GM12878 (cell line): Measurements from ENCODE around the gene INPP5D. TPM values are rescaled to one million over a fixed set of nuclear protein-coding genes. Genes with fewer than 3 reads are reported as not detected.
"Not testable (repeated sequence)": the region's sequence is repeated elsewhere in the genome, so short reads cannot be mapped to it uniquely, and the experiment has no call there.

Source experiments
- ATAC-seq: fragments of 200-7000 bp; cut with Tn5 transposase; 3 replicates; pipeline ENCODE4 v1.9.1; 2020; ENCODE audit warnings: mild to moderate bottlenecking, moderate library complexity
- BruUV-seq: library from RNA; stranded (reverse); fragments of 400-500 nt; replicated peaks from 2 replicates; lab custom pipeline; 2021; lab: Mats Ljungman, UMichigan
- CTCF ChIA-PET: fragments of 300-600 bp; sonication (Branson Sonifier 250); formaldehyde crosslinking; extraction: SDS; loops from one replicate; lab custom pipeline; 2021; ENCODE audit warnings: inconsistent platforms; lab: Yijun Ruan, JAX
- POLR2A ChIA-PET: fragments of 350-600 bp; formaldehyde crosslinking; extraction: SDS; loops from one replicate; lab custom pipeline; 2021; ENCODE audit warnings: inconsistent platforms; lab: Charles Lee
- RAD21 ChIA-PET: fragments of 300-600 bp; sonication (Branson Sonifier 250); formaldehyde crosslinking; loops from one replicate; lab custom pipeline; 2023; ENCODE audit warnings: antibody characterized with exemption; ENCODE audit not compliant: unreplicated experiment; lab: Charles Lee
- SMC1A ChIA-PET: fragments of 300-600 bp; sonication (Branson Sonifier 250); formaldehyde crosslinking; loops from one replicate; lab custom pipeline; 2023; ENCODE audit not compliant: unreplicated experiment, uncharacterized antibody; lab: Charles Lee
- DNase-seq: peaks from one replicate; pipeline ENCODE4 v3.0.0-alpha.2; 2011; ENCODE audit warnings: low read depth, low spot score
- FAIRE-seq: peaks from 3 replicates; lab custom pipeline; 2011; peaks lifted over from hg19 to GRCh38; lab: Jason Lieb, UNC
- H2AFZ ChIP-seq: 2 replicates; pipeline ENCODE4 v1.6.0; 2011; ENCODE audit warnings: low read depth, low read length, control low read depth; ENCODE audit not compliant: control insufficient read depth
- H3K27ac ChIP-seq: 2 replicates; pipeline ENCODE4 v1.5.1; 2011; ENCODE audit warnings: control low read depth; ENCODE audit not compliant: control insufficient read depth, insufficient read depth
- H3K27me3 ChIP-seq, 2 experiments: replicated peaks in 1 of 2; 2 replicates each; pipeline versions ENCODE4 v1.6.0 to v1.6.1; 2011; ENCODE audit warnings: low read length in 1 of 2; ENCODE audit not compliant: control insufficient read depth in 2 of 2, insufficient read depth in 2 of 2
- H3K36me3 ChIP-seq, 2 experiments: 2 replicates each; pipeline ENCODE4 v1.5.1; 2011; ENCODE audit warnings: low read length in 1 of 2; ENCODE audit not compliant: control insufficient read depth in 2 of 2, insufficient read depth in 2 of 2
- H3K4me1 ChIP-seq: 2 replicates; pipeline ENCODE4 v1.6.1; 2011; ENCODE audit warnings: mild to moderate bottlenecking, low read length, moderate library complexity, mixed read lengths; ENCODE audit not compliant: control insufficient read depth, insufficient read depth
- H3K4me2 ChIP-seq: 2 replicates; pipeline ENCODE4 v1.6.0; 2011; ENCODE audit warnings: control low read depth; ENCODE audit not compliant: control insufficient read depth, insufficient read depth
- H3K4me3 ChIP-seq: fragments of 200-600 bp; sonication (generic); 2 replicates; pipeline ENCODE4 v1.5.1; 2016
- H3K79me2 ChIP-seq: 2 replicates; pipeline ENCODE4 v1.6.0; 2011; ENCODE audit warnings: low read length; ENCODE audit not compliant: control insufficient read depth, insufficient read depth
- H3K9ac ChIP-seq: 2 replicates; pipeline ENCODE4 v1.8.0; 2011; ENCODE audit warnings: low read length, control low read depth, mixed read lengths; ENCODE audit not compliant: control insufficient read depth, insufficient read depth
- H3K9me3 ChIP-seq: replicated peaks from 3 replicates; pipeline ENCODE4 v1.5.1; 2011; ENCODE audit warnings: mild to moderate bottlenecking, low read length; ENCODE audit not compliant: control insufficient read depth, insufficient read depth
- H4K20me1 ChIP-seq: 2 replicates; pipeline ENCODE4 v1.6.0; 2011; ENCODE audit not compliant: control insufficient read depth, insufficient read depth
- JUND ChIP-seq: IDR thresholded peaks from 2 replicates; pipeline ENCODE4 v1.6.1; 2012; ENCODE audit warnings: low read depth, mild to moderate bottlenecking, low read length, improper control_type of control experiment, moderate library complexity
- MYC ChIP-seq: IDR thresholded peaks from 2 replicates; pipeline ENCODE4 v1.6.1; 2011; ENCODE audit warnings: mild to moderate bottlenecking, low read length, moderate library complexity, inconsistent platforms; ENCODE audit not compliant: insufficient read depth, insufficient replicate concordance, insufficient read length, severe bottlenecking
- NR2C1 ChIP-seq: fragments of 450-650 bp; IDR thresholded peaks from 2 replicates; pipeline ENCODE4 v1.6.1; 2017; ENCODE audit warnings: antibody characterized with exemption, mild to moderate bottlenecking, moderate library complexity
- NR2C2 ChIP-seq: IDR thresholded peaks from 2 replicates; pipeline ENCODE4 v1.6.1; 2011; ENCODE audit warnings: borderline replicate concordance, low read depth; ENCODE audit not compliant: control insufficient read depth, insufficient read length
- RCOR1 ChIP-seq: conservative IDR thresholded peaks from 2 replicates; pipeline ENCODE4 v1.6.1; 2012; ENCODE audit warnings: low read depth, low read length, improper control_type of control experiment
- RELA ChIP-seq: fragments of 450-650 bp; IDR thresholded peaks from 2 replicates; pipeline ENCODE4 v1.8.0; 2014; ENCODE audit warnings: borderline replicate concordance; ENCODE audit not compliant: partially characterized antibody
- TCF12 ChIP-seq: IDR thresholded peaks from 2 replicates; pipeline ENCODE4 v1.6.1; 2011; ENCODE audit warnings: low read depth, mild to moderate bottlenecking, low read length
- ZBTB11 ChIP-seq: fragments of 450-650 bp; formaldehyde crosslinking; IDR thresholded peaks from 2 replicates; pipeline ENCODE4 v1.5.0; 2022; ENCODE audit warnings: mild to moderate bottlenecking, missing genetic modification characterization
- ZSCAN29 ChIP-seq: fragments of 450-650 bp; IDR thresholded peaks from 2 replicates; pipeline ENCODE4 v1.6.1; 2017; ENCODE audit warnings: mild to moderate bottlenecking, moderate library complexity
- WGBS: methylation state at CpG from one replicate; pipeline ENCODE4 v1.1.6; 2016; ENCODE audit warnings: low lambda C conversion rate; ENCODE audit not compliant: insufficient replicate concordance, insufficient coverage; ENCODE audit errors: missing lambda C conversion rate; 5-methylcytosine and 5-hydroxymethylcytosine counted together
- in situ Hi-C: fragments of 300-500 bp; cut with MboI; formaldehyde crosslinking; loops from 9 replicates; pipeline ENCODE4 v1.14.3; 2018; ENCODE audit warnings: mixed read lengths
- intact Hi-C: fragments of 100-400 bp; cut with micrococcal nuclease; formaldehyde crosslinking; loops from one replicate; pipeline ENCODE4 v1.14.2; 2022; ENCODE audit not compliant: unreplicated experiment
- polyA plus RNA-seq, 11 experiments: library from polyadenylated mRNA; depleted of rRNA in 4 of 11; unstranded in 6 of 11; stranded (reverse) in 5 of 11; fragments of >200 nt; fragmentation: Nextera tagmentation in 4 of 11; fragmentation: Illumina TruSeq in 1 of 11; extraction: Ambion mirVana in 4 of 11; extraction: Trizol in 1 of 11; gene quantifications; 1 replicate in 1 of 11; 2 replicates in 10 of 11; pipeline versions ENCODE4 v1.2.1 to v1.2.3, GENCODE V29; 2011 to 2016; ENCODE audit warnings: inconsistent platforms in 2 of 11, missing spikeins in 2 of 11, low read depth in 1 of 11
- total RNA-seq, 4 experiments: library from RNA; depleted of rRNA in 3 of 4; stranded (reverse); fragments of >200 nt in 3 of 4; fragmentation: Illumina TruSeq in 1 of 4; extraction: Trizol in 1 of 4; gene quantifications; 2 replicates each; pipeline versions ENCODE4 v1.2.1 to v1.2.3, GENCODE V29; 2013 to 2021

INPP5D gene
- total and polyA plus RNA-seq, 10 of the 15 experiments (the other 5 are each of a cell fraction or from before 2014, with no cell fraction given) = 11.8 to 139 (median 88.8) TPM

GRCh38 chr2:233049194-233049761, 10.9 kb upstream of the INPP5D start (continued):
- no peak for TF ChIP-seq ZBTB11 (CRISPR knock-in tag)

DNA sequence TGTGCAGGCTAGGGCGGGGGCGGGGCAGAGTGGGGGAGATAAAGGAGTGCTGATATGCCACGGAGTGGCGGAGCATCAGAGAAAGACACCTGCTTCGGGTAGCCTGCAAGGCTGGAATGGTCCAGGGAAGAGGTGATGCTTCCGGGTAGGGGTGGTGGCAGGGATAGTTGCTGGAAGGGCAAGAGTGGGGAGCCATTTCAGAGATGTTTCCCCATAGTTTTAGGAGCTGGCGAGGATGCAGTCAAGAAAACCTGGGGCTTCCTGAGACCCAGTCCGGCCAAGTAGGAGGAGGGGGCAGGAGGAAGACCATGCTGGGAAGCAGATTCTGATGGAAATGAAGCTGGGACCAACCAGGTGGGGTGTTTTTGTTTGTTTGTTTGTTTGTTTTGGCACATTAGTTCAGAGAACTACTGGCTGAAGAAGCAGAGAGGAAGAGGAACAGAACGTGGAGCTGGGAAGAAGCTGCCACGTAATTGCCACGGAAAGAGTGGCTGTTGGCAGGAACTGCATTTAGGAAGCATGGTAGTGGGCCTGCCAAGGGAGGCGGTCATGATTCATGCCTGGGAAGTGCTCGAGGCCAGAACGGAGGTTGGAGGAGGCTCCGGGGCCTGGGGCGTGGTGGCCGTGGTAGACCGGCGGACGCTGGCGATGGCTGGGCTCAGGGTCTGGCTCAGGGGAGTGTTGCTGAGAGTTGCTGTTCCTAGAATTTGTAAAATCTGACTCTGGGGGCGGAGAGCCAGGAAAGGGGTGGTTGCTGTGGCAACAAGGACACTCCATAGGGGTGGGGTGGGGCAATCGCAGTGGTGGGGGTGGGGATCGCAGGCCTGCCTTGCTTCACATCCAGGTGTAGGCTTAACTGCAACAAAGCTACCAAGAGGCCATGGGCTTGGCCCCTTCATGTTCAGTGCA, 8.6 kb upstream of the INPP5D start:
- RAD21 ChIA-PET = no interaction called here
- Histone ChIP-seq H3K9ac (no peak overlapping the region), H3K27ac (no peak overlapping the region), H3K79me2 (no peaks in the 10 kb centered on the region), H3K4me1 (no peaks in the 10 kb centered on the region), H3K9me3 (no peaks in the 10 kb centered on the region), H4K20me1 (no peaks in the 10 kb centered on the region), H2AFZ (no peak overlapping the region), H3K36me3 (no peaks in the 10 kb centered on the region), H3K27me3 (0 out of 4 replicates have a peak, but pooled peaks cover 0 to 2% of the 10 kb centered on the region in 2 experiments), H3K4me2 (no peak overlapping the region), H3K4me3 (no peak overlapping the region)
- no TSS peak for BruUV-seq
- FAIRE-seq (no peak), DNase-seq (no peak), ATAC-seq (no peak)
- TF ChIP-seq NR2C1 (no peak), RELA (no peak), NR2C2 (no peak), TCF12 (no peak), MYC (no peak), ZSCAN29 (no peak), RCOR1 (no peak), JUND (no peak)
- 63% methylated on average over 22 of the region's 24 CpGs for WGBS
- POLR2A ChIA-PET = no interaction called here
- SMC1A ChIA-PET = interaction anchor here (0.8 to 1.3 kb wide), 3 partner anchors 156 to 200 kb away, joined by 3 read pairs; partner anchors contain the start of gene ATG16L1
- intact Hi-C loops (no loop called here), in situ Hi-C loops (no loop called here)
- CTCF ChIA-PET = interaction anchor here (0.6 to 5.1 kb wide), 5 partner anchors 9 to 216 kb away, joined by 3 to 37 read pairs (median 6); partner anchors contain the start of genes ATG16L1 and INPP5D

DNA sequence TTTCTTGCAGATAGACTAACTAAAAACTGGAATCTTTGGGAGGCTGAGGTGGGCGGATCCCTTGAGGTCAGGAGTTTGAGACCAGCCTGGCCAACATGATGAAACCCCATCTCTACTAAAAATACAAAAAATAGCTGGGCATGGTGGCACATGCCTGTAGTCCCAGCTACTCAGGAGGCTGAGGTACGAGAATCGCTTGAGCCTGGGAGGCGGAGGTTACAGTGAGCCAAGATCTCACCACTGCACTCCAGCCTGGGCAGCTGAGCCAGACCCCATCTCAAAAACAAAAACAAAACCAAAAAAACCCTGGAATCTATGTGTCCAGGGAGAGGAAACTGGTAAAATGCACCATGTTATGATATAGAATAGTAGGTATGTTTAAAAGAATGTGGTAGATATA, 7.6 kb upstream of the INPP5D start:
- RAD21 ChIA-PET = interaction anchor here (0.7 to 1.2 kb wide), 3 partner anchors 95 to 295 kb away, joined by 3 to 4 read pairs (median 4); no protein-coding TSS in a partner anchor
- 24% methylated on average over 4 of the region's 4 CpGs for WGBS
- H3K4me2 ChIP-seq, H2AFZ ChIP-seq, H3K4me3 ChIP-seq, H4K20me1 ChIP-seq, H3K79me2 ChIP-seq, H3K27ac ChIP-seq, BruUV-seq, H3K4me1 ChIP-seq, intact Hi-C loops, ATAC-seq, H3K27me3 ChIP-seq, H3K36me3 ChIP-seq, in situ Hi-C loops, POLR2A ChIA-PET, FAIRE-seq, H3K9me3 ChIP-seq, DNase-seq, H3K9ac ChIP-seq: not testable (repeated sequence)
- CTCF ChIA-PET = interaction anchor here (0.6 to 5.1 kb wide), 19 partner anchors 8 to 364 kb away, joined by 3 to 37 read pairs (median 6); partner anchors contain the start of genes ATG16L1, INPP5D and NEU2
- SMC1A ChIA-PET = interaction anchor here (0.8 to 2.8 kb wide), 5 partner anchors 48 to 242 kb away, joined by 3 to 19 read pairs (median 5); no protein-coding TSS in a partner anchor
